Activated CD4-positive, alpha-beta T cell treated with anti-CD3 and anti-CD28 coated beads, Interleukin-2, amount 50 U/mL, for 4 hours (primary cell): Measurements from ENCODE around the gene AOX1.
A peak's percentile ranks its signal among the peaks of the same experiment; 100 is the strongest.
"Not testable (repeated sequence)": the region's sequence is repeated elsewhere in the genome, so short reads cannot be mapped to it uniquely, and the experiment has no call there.

ENCODE experiments used
- DNase-seq, 2 experiments: peaks; one replicate each; pipeline ENCODE4 v3.0.0-alpha.2; 2020

The AOX1 gene

GRCh38 chr2:200585730-200586643, at the start of gene AOX1:
Gene AOX1 (plus strand): TSS chr2:200586014. CDS start chr2:200586109, 95 bp downstream.
- peak in 1 of 2 experiments; percentile 1 for DNase-seq

- DNase-seq, result no peak
Observed at GRCh38 chr2:200538139-200538538, 47.7 kb upstream of the AOX1 start.

DNA sequence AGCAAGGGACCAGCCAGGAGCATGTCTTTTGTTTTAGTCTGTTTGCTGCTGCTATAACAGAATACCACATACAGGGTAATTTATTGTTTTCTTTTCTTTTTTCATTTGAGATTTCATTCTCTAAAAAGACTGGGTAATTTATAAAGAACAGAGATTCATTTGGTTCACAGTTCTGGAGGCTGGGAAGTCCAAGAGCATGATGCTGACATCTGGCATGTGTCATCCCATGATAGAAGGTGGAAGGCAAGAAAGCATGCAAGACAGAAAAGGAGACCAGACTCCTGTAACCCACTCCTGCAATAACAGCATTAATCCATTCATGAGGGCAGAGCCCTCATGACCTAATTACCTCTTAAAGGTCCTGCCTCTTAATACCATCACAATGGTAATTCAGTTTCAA, 45.0 kb upstream of the AOX1 start:
- no peak for DNase-seq

GRCh38 chr2:200566596-200566995, 19.2 kb upstream of the AOX1 start:
- not testable (repeated sequence) for DNase-seq

DNA sequence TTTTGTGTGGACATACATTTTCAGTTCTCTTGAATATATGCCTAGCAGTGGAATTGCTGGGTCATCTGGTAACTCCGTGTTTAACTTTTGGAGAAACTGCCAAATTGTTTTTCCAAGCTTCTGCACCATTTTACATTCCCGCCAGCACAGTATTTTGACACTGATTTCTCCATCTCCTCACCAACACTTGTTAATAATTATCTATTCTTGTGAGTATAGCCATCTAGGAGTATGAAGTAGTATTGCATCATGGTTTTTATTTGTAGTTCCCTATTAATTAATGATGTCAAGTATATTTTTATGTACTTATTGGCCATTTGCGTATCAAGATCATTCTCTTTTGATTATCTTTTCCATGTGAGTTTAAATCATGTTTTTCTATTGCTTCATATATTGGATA, 17.9 kb upstream of the AOX1 start:
- no peak for DNase-seq

DNA sequence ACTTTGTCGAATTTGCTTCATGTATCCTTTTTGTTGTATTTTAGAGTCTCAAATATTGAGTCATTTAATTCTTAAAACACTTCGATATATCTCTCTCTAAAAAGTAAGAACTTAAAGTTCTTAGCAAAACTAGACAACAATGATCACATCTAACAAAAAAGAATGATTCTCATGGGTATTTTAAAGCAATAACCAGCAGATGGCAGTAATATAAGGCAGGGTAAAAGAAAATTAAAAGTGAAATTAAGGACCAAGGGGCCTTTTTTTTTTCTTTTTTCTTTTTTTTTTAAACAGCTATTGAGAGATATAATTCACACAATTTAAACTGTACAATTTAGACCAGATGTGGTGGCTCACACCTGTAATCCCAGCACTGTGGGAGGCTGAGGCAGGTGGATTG, 9.9 kb upstream of the AOX1 start:
- no peak for DNase-seq

DNA sequence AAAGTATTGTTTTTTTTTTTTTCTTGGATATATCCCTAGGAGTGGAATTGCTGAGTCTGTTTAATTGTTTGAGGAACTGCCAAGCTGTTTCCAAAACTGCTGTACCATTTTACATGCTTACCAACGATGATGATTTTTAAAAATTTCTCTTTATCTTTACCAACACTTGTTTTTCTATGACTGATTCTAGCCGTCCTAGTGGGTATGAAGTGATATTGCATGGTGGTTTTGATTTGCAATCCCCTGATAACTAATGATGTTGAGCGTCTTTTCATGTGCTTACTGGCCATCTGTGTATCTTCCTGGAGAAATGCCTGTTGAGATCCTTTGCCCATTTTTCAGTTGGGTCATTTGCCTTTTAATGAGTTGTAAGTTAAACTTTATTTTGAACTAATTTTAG, 8.8 kb upstream of the AOX1 start:
- DNase-seq, result no peak

DNA sequence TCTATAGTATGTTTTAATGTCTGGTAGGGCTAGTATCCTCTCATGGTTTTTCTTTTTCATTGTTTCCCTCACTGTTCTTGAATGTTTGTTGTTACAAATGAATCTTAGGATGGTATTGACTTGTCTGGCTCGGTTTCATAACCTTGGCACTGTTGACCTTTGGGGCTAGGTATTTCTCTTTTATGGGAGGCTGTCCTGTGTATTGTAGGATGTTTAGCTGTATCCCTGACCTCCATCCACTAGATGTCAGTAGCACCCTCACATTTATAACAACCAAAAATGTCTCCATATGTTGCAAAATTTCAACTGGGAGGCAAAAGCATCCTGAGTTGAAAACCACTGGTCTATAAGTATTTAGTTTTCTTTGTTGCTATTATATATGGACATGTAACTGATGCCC, 7.0 kb upstream of the AOX1 start:
- no peak for DNase-seq

- no peak for DNase-seq
Observed at GRCh38 chr2:200584639-200585038, 1.2 kb upstream of the AOX1 start.

GRCh38 chr2:200585340-200585729, 479 bp upstream of the AOX1 start:
- no peak for DNase-seq

GRCh38 chr2:200586644-200586975, 796 bp downstream of the AOX1 start:
- no peak for DNase-seq

GRCh38 chr2:200587007-200587616, 1.3 kb downstream of the AOX1 start:
- no peak for DNase-seq

- no peak for DNase-seq
Observed at GRCh38 chr2:200588076-200588678, 2.4 kb downstream of the AOX1 start.

- DNase-seq, result no peak
Observed at GRCh38 chr2:200590090-200590489, 4.3 kb downstream of the AOX1 start.

DNA sequence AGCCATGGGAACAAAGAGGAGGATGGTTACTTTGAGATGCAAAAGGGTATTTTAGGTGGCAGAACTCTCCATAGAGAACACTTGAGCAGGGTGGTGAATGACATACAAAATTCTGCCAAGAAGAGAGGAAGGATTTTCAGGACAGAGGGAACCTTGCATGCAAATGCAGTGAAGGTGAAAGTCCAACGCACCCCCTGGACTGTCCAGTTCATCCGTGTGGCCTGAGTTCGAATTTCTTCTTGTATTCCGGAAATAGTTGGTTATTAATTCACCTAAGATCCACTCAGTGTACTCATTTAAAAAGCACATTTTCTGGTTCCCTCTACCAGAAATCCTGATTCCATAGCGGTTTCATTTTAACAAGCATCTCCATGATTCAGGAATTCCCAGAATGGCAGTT, 5.5 kb downstream of the AOX1 start:
- DNase-seq, result no peak

- DNase-seq, result no peak
Observed at GRCh38 chr2:200592406-200593075, 6.7 kb downstream of the AOX1 start.

DNA sequence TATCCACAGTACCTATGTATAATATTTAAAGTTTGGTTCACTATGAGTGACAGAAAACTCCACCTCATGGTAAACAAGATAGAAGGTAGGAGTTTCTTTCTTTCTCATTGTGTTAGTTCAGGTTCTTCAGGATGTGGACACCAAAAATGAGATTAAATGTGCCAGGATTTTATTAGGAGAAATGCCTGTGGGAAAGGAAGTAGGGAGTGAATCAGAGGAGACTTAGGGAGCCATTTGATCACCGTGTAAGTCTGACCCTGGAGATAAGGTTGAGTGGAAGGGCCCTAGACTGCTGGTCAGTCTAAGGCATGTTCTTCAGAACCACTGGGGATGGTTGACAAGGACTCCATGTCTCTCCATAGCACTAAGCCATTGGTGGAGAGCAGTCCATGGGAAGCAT, 8.1 kb downstream of the AOX1 start:
- no peak for DNase-seq

DNA sequence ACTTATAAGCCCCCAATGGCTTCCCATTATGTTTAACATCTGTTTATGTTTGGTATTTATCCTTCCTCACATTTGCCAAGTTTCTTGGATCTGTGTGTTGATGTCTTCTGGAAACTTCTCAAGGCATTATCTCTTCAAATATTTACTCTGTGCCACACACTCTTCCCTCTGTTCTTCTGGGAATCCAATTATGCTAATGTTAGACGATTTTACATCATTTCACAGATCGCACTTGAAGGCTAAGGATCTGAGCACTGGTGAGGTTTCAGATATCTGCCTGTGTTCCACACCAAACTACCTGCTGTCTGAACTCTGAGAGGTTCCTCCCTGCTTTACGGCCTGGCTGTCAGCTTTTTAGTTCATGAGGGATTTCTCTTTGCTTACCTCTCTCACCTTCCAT, 10.1 kb downstream of the AOX1 start:
- DNase-seq, result no peak

- DNase-seq, result no peak
Observed at GRCh38 chr2:200596774-200597570, 11.2 kb downstream of the AOX1 start.

DNA sequence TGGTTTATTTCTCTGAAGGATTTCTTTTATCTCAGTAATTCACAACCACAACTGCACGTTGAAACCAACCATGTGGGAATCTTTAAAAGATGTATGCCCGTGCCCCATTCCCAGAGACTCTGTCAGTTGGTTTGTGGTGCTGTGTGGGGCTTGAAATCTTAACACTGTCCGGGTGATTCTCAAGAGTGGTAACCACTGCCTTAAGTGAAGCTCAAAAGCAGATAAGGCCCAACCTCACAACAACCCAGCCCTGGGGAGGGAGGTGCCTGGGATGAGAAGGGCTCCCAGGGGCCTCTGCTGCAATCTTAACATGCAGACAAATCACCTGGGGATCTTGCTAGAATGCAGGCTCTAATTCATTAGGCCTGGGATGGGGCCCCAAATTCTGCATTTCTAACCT, 13.4 kb downstream of the AOX1 start:
- no peak for DNase-seq

- DNase-seq, result no peak
Observed at GRCh38 chr2:200600549-200601225, 14.9 kb downstream of the AOX1 start.

- no peak for DNase-seq
Observed at GRCh38 chr2:200602584-200602983, 16.8 kb downstream of the AOX1 start.
